CD4-positive, alpha-beta T cell treated with Interleukin-4 for 1 hour (primary cell): ENCODE results near the gene PITPNM1.
"Not testable (repeated sequence)": the region's sequence is repeated elsewhere in the genome, so short reads cannot be mapped to it uniquely, and the experiment has no call there.

Source experiments
- DNase-seq, 2 donors: peaks; one replicate each; pipeline ENCODE4 v3.0.0-alpha.2; 2020 to 2022

Gene PITPNM1

GRCh38 chr11:67522844-67523555, 17.8 kb upstream of the PITPNM1 start, which contains the start of gene CABP2:
Gene CABP2 (minus strand): TSS chr11:67523446. CDS start chr11:67523326, 120 bp downstream.
- DNase-seq, result no peak

- DNase-seq, result no peak
These were observed 17.2 kb upstream of the PITPNM1 start for GRCh38 chr11:67522338-67522737.

- DNase-seq, result no peak
These were observed 16.8 kb upstream of the PITPNM1 start for GRCh38 chr11:67521924-67522323.

- DNase-seq, result no peak
These were observed 16.0 kb upstream of the PITPNM1 start for GRCh38 chr11:67520856-67521824.

GRCh38 chr11:67519726-67520125, 14.6 kb upstream of the PITPNM1 start:
- no peak for DNase-seq

- DNase-seq, result no peak
These were observed 12.8 kb upstream of the PITPNM1 start for GRCh38 chr11:67517784-67518552.

GRCh38 chr11:67516806-67517205, 11.6 kb upstream of the PITPNM1 start:
- DNase-seq, result no peak

GRCh38 chr11:67514116-67514515, 9.0 kb upstream of the PITPNM1 start:
- DNase-seq, result no peak

- not testable (repeated sequence) for DNase-seq
These were observed 6.4 kb upstream of the PITPNM1 start for GRCh38 chr11:67511558-67511957.

- no peak for DNase-seq
These were observed 4.8 kb upstream of the PITPNM1 start for GRCh38 chr11:67510023-67510345.

- DNase-seq, result peak; percentile 98
These were observed 3.4 kb upstream of the PITPNM1 start for GRCh38 chr11:67508486-67509121.

- DNase-seq, result peak; percentile 98 to 99
These were observed 2.8 kb upstream of the PITPNM1 start, which contains the start of gene CDK2AP2 for GRCh38 chr11:67507864-67508485. Gene CDK2AP2 (minus strand): TSS chr11:67508162. CDS start chr11:67508082, 80 bp downstream.

- no peak for DNase-seq
These were observed 2.2 kb upstream of the PITPNM1 start for GRCh38 chr11:67507242-67507863.

- DNase-seq, result no peak
These were observed 1.4 kb upstream of the PITPNM1 start for GRCh38 chr11:67506426-67507051.

GRCh38 chr11:67505605-67506396, 638 bp upstream of the PITPNM1 start:
- peak; percentile 92 for DNase-seq

GRCh38 chr11:67504005-67504949, 886 bp downstream of the PITPNM1 start:
- peak in 1 of 2 donors; percentile 44 for DNase-seq

- DNase-seq, result no peak
These were observed 1.8 kb downstream of the PITPNM1 start for GRCh38 chr11:67503119-67504004.
